ENCODE measurements around the gene VGLL1. TPM values are rescaled to one million over a fixed set of nuclear protein-coding genes. Genes with fewer than 3 reads are reported as not detected.

The VGLL1 gene
- total and polyA plus RNA-seq, 2 experiments from 2014 or later, result not detected

- TF ChIP-seq CTCF (conservative IDR thresholded peaks at IDR 0.05; ENCODE audit: low read depth in 2 of 2) (no peak), CREB1 (CRISPR knock-in tag; IDR thresholded peaks at IDR 0.05; ENCODE audit: low read depth) (no peak), ZNF114 (CRISPR knock-in tag; IDR thresholded peaks at IDR 0.05) (no peak), NANOG (IDR thresholded peaks at IDR 0.05; ENCODE audit: borderline replicate concordance) (no peak), REST (IDR thresholded peaks at IDR 0.05; ENCODE audit: unreplicated experiment) (no peak), EZH2 (IDR thresholded peaks at IDR 0.05; ENCODE audit: low read depth, unreplicated experiment) (no peak), ZNF331 (CRISPR knock-in tag; IDR thresholded peaks at IDR 0.05; ENCODE audit: low read depth) (no peak), JUNB (IDR thresholded peaks at IDR 0.05; ENCODE audit: unreplicated experiment) (no peak)
Measured at GRCh38 chrX:136587532-136587931, 55.5 kb downstream of the VGLL1 start (continued).

- TF ChIP-seq JUNB (IDR thresholded peaks at IDR 0.05; ENCODE audit: unreplicated experiment) (no peak), EZH2phosphoT487 (IDR thresholded peaks at IDR 0.05; ENCODE audit: unreplicated experiment) (no peak), ZNF462 (CRISPR knock-in tag; IDR thresholded peaks at IDR 0.05) (no peak), CTCF (conservative IDR thresholded peaks at IDR 0.05; ENCODE audit: low read depth in 2 of 2) (no peak)
Measured at GRCh38 chrX:136588036-136588435, 56.0 kb downstream of the VGLL1 start.

More at GRCh38 chrX:136588036-136588435, 56.0 kb downstream of the VGLL1 start:
- Histone ChIP-seq H3K4me2 (no peak overlapping the region), H3K79me2 (replicated peaks; ENCODE audit: insufficient read depth) (no peaks in the 10 kb centered on the region), H3K4me3 (no peak overlapping the region), H3K27ac (ENCODE audit: low read depth) (no peak overlapping the region), H2AFZ (no peak overlapping the region), H3K9me2 (ENCODE audit: insufficient read depth) (no peaks in the 10 kb centered on the region), H4K20me1 (replicated peaks; ENCODE audit: insufficient read depth) (no peaks in the 10 kb centered on the region), H3K36me3 (ENCODE audit: insufficient read depth) (no peaks in the 10 kb centered on the region), H3K27me3 (ENCODE audit: insufficient read depth) (no peaks in the 10 kb centered on the region), H3F3A (replicated peaks; ENCODE audit: low read depth) (no peaks in the 10 kb centered on the region), H3K4me1 (ENCODE audit: insufficient read depth) (no peaks in the 10 kb centered on the region)
- no peak for ATAC-seq
- Mint-ChIP-seq H3K9me3 (no peaks in the 10 kb centered on the region), H3K27me3 (ENCODE audit: insufficient read depth, low read depth, poor library complexity) (peaks cover 2% of the 10 kb centered on the region), H3K4me1 (peaks cover 22% of the 10 kb centered on the region; the same call in 2 of the 3 replicates), H3K36me3 (ENCODE audit: low read depth) (no peaks in the 10 kb centered on the region), H3K27ac (no peak overlapping the region), H3K4me3 (no peak overlapping the region)
- DNase-seq (ENCODE audit: low spot score), result no peak
